ENCODE data around the gene TPSD1.
"Not testable (repeated sequence)": the region's sequence is repeated elsewhere in the genome, so short reads cannot be mapped to it uniquely, and the experiment has no call there.

The TPSD1 gene

GRCh38 chr16:1221628-1222552 is 34.0 kb upstream of the TPSD1 start:
- DNase-seq: no peak

DNA sequence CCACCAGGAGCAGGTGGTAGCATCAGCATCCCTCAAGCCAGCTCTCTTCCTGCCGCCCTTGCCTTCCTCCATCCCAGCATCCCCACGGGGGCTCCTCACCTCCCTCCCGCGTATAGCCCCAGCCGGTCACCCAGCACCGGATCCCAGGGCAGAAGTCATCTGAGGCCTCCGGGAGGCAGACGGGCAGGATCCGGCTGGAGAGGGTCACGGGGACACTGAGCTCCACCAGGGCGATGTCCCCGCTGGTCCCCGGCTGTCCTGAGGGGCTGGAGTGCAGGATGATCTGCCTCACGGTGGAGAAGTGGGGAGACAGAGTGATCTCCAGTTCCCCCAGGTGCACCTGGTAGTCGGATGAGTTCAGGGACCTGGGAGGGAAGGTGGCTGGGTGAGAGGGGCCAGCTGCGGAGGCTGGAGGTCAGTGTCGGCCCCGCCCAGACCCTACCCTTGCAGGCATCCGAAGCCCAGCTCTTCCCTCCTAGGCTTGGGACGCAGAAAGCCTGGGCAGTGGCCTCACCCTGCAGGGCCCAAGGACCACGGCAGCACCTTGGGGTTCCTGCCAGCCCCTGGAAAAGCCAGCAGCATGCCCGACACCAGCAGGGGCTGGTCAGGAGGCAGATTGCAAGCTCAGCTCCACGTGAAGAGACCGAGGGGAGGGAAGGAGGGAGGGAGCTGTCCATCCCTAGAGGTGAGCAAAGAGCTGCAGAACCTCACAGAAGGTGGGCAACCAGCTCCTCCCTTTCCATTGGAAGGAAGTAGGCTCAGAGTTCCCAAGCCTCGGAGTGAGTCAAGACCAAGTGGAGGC is 33.1 kb upstream of the TPSD1 start:
- DNase-seq: no peak

GRCh38 chr16:1223355-1224214 is 32.3 kb upstream of the TPSD1 start:
- no peak for DNase-seq

DNA sequence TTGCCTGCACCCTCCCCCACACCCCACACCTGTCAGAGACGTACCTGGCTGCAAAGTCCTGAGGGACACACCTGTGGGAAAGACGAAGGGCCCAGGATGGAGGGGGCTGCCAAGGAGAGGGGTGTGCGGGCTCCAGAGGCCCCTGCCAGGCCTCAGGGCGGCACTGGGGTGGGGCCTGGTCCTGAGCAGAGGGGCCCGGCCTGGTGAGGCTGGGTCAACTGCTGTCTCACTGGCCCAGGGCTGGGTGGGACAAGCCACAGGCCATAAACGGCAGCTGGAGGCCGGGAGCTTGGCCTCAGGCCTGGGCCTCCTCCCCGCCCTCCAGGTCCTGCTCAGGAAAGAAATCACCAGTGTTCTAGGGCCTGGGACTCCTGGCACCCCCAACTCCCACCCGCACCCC is 31.3 kb upstream of the TPSD1 start:
- DNase-seq: no peak

GRCh38 chr16:1225051-1225451 is 30.8 kb upstream of the TPSD1 start, which contains the start of gene TPSG1:
TSS of gene TPSG1 (minus strand) at chr16:1225268. CDS start at chr16:1225252, 16 bp downstream.
- DNase-seq: no peak

DNA sequence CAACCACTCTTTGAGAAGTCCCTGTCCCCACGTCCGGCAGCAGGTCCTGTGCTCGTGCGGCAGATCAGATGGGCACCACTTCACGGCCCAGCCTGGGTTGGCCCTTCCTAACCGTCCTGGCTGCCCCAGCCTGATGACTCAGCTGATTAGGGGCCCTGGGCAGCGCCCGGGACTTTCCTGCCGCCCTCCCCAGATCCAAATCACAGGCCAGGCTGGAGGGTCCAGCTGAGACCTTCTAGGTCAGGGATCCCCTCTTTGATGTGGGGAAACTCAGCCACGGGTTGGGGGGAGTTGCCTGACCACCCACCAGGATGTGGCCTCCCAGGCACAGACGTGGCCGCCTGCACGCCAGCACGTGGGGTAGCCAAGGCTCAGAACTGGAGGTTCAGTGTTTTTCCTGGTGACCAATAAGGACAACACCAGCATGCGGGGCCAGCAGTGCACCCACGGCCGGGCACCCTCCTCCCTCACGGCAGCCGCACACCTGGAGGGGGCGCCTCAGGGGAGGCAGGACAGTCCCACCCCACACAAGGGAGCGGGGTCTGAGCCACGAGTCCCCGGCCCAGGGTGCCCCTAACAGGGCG is 30.0 kb upstream of the TPSD1 start:
- DNase-seq: not testable (repeated sequence)

- DNase-seq: not testable (repeated sequence)
These were observed 29.2 kb upstream of the TPSD1 start for GRCh38 chr16:1226692-1227091.

DNA sequence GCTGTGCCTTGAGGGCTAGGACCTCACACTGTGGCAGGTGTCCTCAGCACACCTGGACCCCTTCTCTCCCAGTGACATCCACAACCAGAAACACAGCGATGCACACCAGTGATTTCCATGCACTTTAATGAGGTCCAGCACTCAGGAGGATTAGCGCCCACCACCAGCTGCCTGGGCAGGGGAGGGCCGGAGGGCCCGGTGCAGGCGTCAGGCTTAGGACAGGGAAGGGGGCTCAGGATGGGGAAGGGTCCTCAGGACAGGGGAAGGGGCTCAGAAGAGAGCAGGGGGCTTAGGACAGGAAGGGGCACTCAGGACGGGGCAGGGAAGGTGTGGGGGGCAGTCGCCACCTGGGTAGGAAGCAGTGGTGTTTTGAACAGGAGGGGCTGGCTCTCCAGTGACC is 27.6 kb upstream of the TPSD1 start:
- DNase-seq: not testable (repeated sequence)

GRCh38 chr16:1229476-1229875 is 26.4 kb upstream of the TPSD1 start:
- not testable (repeated sequence) for DNase-seq

GRCh38 chr16:1230084-1230470 is 25.8 kb upstream of the TPSD1 start, which contains the start of gene TPSB2:
TSS of gene TPSB2 (minus strand) at chr16:1230184. CDS start at chr16:1229951, 233 bp downstream.
- not testable (repeated sequence) for DNase-seq

DNA sequence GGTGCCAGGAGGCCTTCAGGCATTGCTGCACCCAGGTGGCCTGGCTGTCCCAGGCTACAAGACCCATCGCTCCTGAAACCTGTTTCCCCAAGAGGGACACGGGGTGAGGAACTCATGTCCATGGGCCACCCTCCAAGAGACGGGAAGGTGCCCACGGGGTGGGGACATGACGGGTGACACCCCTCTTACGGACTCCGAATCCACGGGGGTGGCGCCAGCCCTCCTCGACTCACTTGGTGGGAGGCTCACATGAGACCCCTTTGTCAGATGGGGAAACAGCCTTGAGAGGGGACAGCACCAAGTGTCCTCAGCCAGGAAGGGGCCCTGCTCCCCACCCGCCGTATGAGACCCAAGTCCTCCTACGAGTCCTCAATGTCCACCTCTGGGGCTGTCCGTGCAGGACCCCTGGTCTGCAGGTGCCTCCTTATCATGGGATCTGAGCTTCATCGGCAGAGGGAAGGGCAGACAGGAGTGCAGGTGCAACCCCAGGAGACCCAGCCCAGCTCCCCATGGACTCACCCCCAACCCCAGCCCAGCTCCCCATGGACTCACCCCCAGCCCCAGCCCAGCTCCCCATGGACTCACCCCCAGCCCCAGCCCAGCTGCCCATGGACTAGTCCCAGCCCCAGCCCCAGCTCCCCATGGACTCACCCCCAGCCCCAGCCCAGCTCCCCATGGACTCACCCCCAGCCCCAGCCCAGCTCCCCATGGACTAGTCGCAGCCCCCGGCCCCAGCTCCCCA is 25.2 kb upstream of the TPSD1 start:
- not testable (repeated sequence) for DNase-seq

- not testable (repeated sequence) for DNase-seq
These were observed 24.6 kb upstream of the TPSD1 start for GRCh38 chr16:1231301-1231700.

- not testable (repeated sequence) for DNase-seq
These were observed 23.7 kb upstream of the TPSD1 start for GRCh38 chr16:1232049-1232748.

DNA sequence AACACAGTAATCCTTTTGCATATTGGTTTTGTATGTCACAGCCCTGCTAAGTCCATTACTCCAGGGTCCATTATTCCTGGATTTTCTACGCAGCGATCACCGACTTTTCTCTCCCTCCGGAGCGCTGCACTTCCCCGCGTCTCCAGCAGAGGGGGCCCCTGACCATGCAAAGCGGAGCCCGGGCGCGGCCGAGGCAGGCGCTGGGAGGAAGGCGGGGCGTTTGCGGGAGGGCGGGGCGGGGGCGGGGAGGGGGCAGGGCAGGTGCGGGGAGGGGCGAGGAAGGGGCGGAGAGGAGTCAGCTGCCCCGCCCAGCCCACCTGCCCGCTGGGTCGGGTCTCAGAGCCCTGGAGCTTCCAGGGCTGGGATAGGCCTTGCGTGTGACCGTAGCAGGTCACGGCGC is 19.2 kb upstream of the TPSD1 start:
- not testable (repeated sequence) for DNase-seq

GRCh38 chr16:1237990-1238389 is 17.9 kb upstream of the TPSD1 start:
- no peak for DNase-seq

DNA sequence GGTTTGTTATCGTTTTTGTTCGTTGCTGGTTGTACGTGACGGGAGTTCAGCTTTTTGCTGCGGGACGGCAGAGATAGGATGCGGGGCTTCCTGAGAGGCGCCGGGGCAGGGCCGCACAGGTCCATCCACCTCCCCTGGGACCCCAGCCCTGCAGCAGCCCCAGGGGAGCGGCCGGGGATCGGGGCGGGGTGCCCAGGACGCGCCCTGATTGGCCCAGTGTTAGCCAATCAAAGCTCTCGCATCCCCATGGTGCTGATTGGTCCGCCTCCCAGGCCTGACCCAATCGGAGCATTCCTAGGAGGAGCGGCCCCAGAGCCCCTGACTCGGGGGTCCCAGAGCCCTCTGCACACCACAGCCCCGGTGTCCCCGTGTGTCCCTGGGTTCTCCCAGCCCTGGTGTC is 17.0 kb upstream of the TPSD1 start:
- DNase-seq: not testable (repeated sequence)

GRCh38 chr16:1239575-1239974 is 16.3 kb upstream of the TPSD1 start:
- not testable (repeated sequence) for DNase-seq

GRCh38 chr16:1240436-1240835 is 15.4 kb upstream of the TPSD1 start, which contains the start of gene TPSAB1:
TSS of gene TPSAB1 (plus strand) at chr16:1240705. CDS start at chr16:1240939, 234 bp downstream.
- DNase-seq: not testable (repeated sequence)

DNA sequence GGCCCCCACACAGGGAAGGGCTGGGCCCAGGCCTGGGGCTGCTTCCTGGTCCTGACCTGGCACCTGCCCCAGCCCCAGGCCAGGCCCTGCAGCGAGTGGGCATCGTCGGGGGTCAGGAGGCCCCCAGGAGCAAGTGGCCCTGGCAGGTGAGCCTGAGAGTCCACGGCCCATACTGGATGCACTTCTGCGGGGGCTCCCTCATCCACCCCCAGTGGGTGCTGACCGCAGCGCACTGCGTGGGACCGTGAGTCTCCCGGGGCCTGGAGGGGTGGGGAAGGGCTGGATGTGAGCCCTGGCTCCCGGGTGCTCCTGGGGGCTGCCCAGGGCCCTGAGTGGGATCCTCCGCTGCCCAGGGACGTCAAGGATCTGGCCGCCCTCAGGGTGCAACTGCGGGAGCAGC is 14.8 kb upstream of the TPSD1 start:
- DNase-seq: not testable (repeated sequence)

- not testable (repeated sequence) for DNase-seq
These were observed 12.5 kb upstream of the TPSD1 start for GRCh38 chr16:1243363-1243762.

Data from DMS79 treated with DMSO at 0.1 percent for 48 hours (cell line).